Peyer's patch (tissue), 4 donors: Measurements from ENCODE around the gene NDOR1.

ENCODE experiments used
- POLR2A ChIP-seq, 2 donors: fragments of 450-650 bp; IDR thresholded peaks; one replicate each; pipeline ENCODE4 v1.5.1; 2017; ENCODE audit warnings: antibody characterized with exemption in 2 of 2, mild to moderate bottlenecking in 2 of 2, moderate library complexity in 2 of 2
- TF ChIP-seq, protein P1 (sequence below), 6 experiments: fragments of 450-650 bp in 4 of 6; fragments of 200-600 bp in 2 of 6; sonication (generic) in 1 of 6; IDR thresholded peaks; one replicate each; pipeline ENCODE4 v1.5.1; 2017 to 2019; ENCODE audit warnings: antibody characterized with exemption in 6 of 6, mild to moderate bottlenecking in 3 of 6, moderate library complexity in 1 of 6

DNA sequence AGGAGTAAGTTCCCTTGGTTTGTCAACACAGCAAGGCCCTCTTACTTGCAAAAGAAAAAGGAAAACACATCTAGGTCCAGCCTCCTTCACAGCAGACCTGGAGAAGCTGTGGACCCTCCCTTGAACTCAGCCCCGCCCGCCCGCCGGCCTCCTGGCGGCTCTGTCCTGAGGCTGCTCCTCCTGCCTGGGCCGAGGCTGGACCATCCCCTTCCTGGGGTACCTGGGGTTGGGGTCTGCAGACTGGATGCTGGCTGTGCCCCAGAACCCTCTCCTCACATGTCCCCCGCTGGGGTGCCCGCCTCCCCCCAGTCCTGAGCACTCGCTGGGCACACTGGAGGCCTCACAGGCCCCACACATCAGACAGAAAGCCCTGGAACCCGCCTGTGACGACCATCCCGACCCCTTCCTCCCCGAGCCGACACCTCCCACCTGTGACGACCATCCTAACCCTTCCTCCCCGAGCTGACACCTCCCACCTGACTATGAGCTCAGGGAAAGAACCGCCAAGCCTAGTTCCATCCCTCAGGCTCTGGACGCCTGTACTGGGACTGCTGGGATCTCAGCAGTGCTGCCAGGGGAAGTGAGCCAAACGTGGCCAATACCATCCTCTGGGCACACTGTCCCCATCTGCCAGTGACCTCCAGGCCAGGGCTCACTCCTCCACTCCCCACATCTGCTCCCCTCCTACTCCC lies 26.4 kb upstream of the NDOR1 start:
- TF ChIP-seq, protein P1, sequence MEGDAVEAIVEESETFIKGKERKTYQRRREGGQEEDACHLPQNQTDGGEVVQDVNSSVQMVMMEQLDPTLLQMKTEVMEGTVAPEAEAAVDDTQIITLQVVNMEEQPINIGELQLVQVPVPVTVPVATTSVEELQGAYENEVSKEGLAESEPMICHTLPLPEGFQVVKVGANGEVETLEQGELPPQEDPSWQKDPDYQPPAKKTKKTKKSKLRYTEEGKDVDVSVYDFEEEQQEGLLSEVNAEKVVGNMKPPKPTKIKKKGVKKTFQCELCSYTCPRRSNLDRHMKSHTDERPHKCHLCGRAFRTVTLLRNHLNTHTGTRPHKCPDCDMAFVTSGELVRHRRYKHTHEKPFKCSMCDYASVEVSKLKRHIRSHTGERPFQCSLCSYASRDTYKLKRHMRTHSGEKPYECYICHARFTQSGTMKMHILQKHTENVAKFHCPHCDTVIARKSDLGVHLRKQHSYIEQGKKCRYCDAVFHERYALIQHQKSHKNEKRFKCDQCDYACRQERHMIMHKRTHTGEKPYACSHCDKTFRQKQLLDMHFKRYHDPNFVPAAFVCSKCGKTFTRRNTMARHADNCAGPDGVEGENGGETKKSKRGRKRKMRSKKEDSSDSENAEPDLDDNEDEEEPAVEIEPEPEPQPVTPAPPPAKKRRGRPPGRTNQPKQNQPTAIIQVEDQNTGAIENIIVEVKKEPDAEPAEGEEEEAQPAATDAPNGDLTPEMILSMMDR (IDR thresholded peaks at IDR 0.05): no peak
- TF ChIP-seq POLR2A (IDR thresholded peaks at IDR 0.05): no peak
